CD8-positive, alpha-beta memory T cell (primary cell): ENCODE measurements around the gene GSC2. TPM values are rescaled to one million over a fixed set of nuclear protein-coding genes. Genes with fewer than 3 reads are reported as not detected.
A peak's percentile ranks its signal among the peaks of the same experiment; 100 is the strongest.

Experiments used
- CTCF ChIA-PET: fragments of 350-600 bp; sonication (Branson Sonifier 250); formaldehyde crosslinking; loops from one replicate; lab custom pipeline; 2021; ENCODE audit warnings: antibody characterized with exemption; lab: Charles Lee
- POLR2A ChIA-PET: fragments of 350-600 bp; sonication (Branson Sonifier 250); formaldehyde crosslinking; loops from one replicate; lab custom pipeline; 2021; ENCODE audit warnings: antibody characterized with exemption; lab: Charles Lee
- DNase-seq, 5 donors: peaks; one replicate each; pipeline versions ENCODE4 v3.0.0 to v3.0.0-alpha.2; 2020 to 2022; ENCODE audit warnings: mixed read lengths in 1 of 5
- H3K27ac ChIP-seq: one replicate; pipeline ENCODE4 v1.7.0; 2013; ENCODE audit warnings: low read depth, mild to moderate bottlenecking, low read length, moderate library complexity
- H3K27me3 ChIP-seq: 2 replicates; pipeline ENCODE4 v1.7.0; 2013; ENCODE audit warnings: low read length, mild to moderate bottlenecking; ENCODE audit not compliant: insufficient read depth, poor library complexity, severe bottlenecking
- H3K36me3 ChIP-seq: 2 replicates; pipeline ENCODE4 v1.7.0; 2013; ENCODE audit warnings: mild to moderate bottlenecking, low read length, moderate library complexity; ENCODE audit not compliant: insufficient read depth
- H3K4me1 ChIP-seq: 2 replicates; pipeline ENCODE4 v1.7.0; 2013; ENCODE audit warnings: mild to moderate bottlenecking, low read length, moderate library complexity; ENCODE audit not compliant: insufficient read depth
- H3K4me3 ChIP-seq: 2 replicates; pipeline ENCODE4 v1.7.0; 2013; ENCODE audit warnings: mild to moderate bottlenecking, low read length
- H3K9me3 ChIP-seq: 2 replicates; pipeline ENCODE4 v1.7.0; 2013; ENCODE audit warnings: mild to moderate bottlenecking, low read length
- H3K27ac Mint-ChIP-seq, 8 donors: one replicate each; pipeline ENCODE4 v1.8.0; 2020 to 2021; ENCODE audit warnings: mixed read lengths in 8 of 8, mild to moderate bottlenecking in 6 of 8, inconsistent platforms in 3 of 8, moderate library complexity in 3 of 8
- H3K27me3 Mint-ChIP-seq, 2 donors: one replicate each; pipeline ENCODE4 v1.8.0; 2020 to 2021; ENCODE audit warnings: mixed read lengths in 2 of 2, mild to moderate bottlenecking in 1 of 2, moderate library complexity in 1 of 2
- H3K36me3 Mint-ChIP-seq, 3 donors: one replicate each; pipeline ENCODE4 v1.8.0; 2020 to 2021; ENCODE audit warnings: mixed read lengths in 3 of 3, inconsistent platforms in 1 of 3, mild to moderate bottlenecking in 1 of 3
- H3K4me1 Mint-ChIP-seq, 3 donors: one replicate each; pipeline ENCODE4 v1.8.0; 2020 to 2021; ENCODE audit warnings: mixed read lengths in 3 of 3, inconsistent platforms in 1 of 3, mild to moderate bottlenecking in 1 of 3
- H3K4me3 Mint-ChIP-seq, 7 donors: one replicate each; pipeline ENCODE4 v1.8.0; 2020 to 2021; ENCODE audit warnings: mixed read lengths in 7 of 7, mild to moderate bottlenecking in 6 of 7, moderate library complexity in 4 of 7, inconsistent platforms in 2 of 7
- H3K9me3 Mint-ChIP-seq, 5 donors: one replicate each; pipeline ENCODE4 v1.8.0; 2020 to 2022; ENCODE audit warnings: mixed read lengths in 5 of 5, mild to moderate bottlenecking in 3 of 5, moderate library complexity in 2 of 5, inconsistent platforms in 1 of 5
- polyA plus RNA-seq: library from polyadenylated mRNA; unstranded; fragments of 300-500 nt; fragmentation: Illumina TruSeq; gene quantifications from one replicate; pipeline ENCODE4 v1.2.3, GENCODE V29; 2021
- total RNA-seq, 2 experiments: library from RNA; stranded (reverse); gene quantifications; one replicate each; pipeline ENCODE4 v1.2.3, GENCODE V29; 2021

The GSC2 gene
- total and polyA plus RNA-seq, 3 experiments from 2014 or later = not detected

GRCh38 chr22:19132153-19132552 is 17.9 kb downstream of the GSC2 start:
- no peak for DNase-seq
- Histone ChIP-seq H3K9me3 (no peaks in the 10 kb centered on the region), H3K4me1 (no peaks in the 10 kb centered on the region), H3K27ac (no peak overlapping the region), H3K4me3 (no peak overlapping the region), H3K36me3 (peaks cover 30% of the 10 kb centered on the region), H3K27me3 (no peaks in the 10 kb centered on the region)
- peaks cover 0 to 4% (median 2%) of the 10 kb centered on the region in 3 donors for H3K4me1 Mint-ChIP-seq
- H3K27ac Mint-ChIP-seq = no peak overlapping the region
- CTCF ChIA-PET = interaction anchor here (1.4 kb wide), 1 partner anchor 15 kb away, joined by 3 read pairs; no protein-coding TSS in a partner anchor
- no peaks in the 10 kb centered on the region for H3K9me3 Mint-ChIP-seq
- no peaks in the 10 kb centered on the region for H3K27me3 Mint-ChIP-seq
- POLR2A ChIA-PET = no interaction called here
- H3K36me3 Mint-ChIP-seq = peaks cover 4 to 58% (median 7%) of the 10 kb centered on the region in 3 donors
- no peak overlapping the region for H3K4me3 Mint-ChIP-seq

- no peaks in the 10 kb centered on the region for H3K9me3 Mint-ChIP-seq
- no peak overlapping the region for H3K4me3 Mint-ChIP-seq
- ChIA-PET POLR2A (no interaction called here), CTCF (no interaction called here)
- Histone ChIP-seq H3K4me3 (no peak overlapping the region), H3K27me3 (no peaks in the 10 kb centered on the region), H3K27ac (no peak overlapping the region), H3K9me3 (no peaks in the 10 kb centered on the region), H3K36me3 (peaks cover 24% of the 10 kb centered on the region), H3K4me1 (no peaks in the 10 kb centered on the region)
- H3K4me1 Mint-ChIP-seq = peaks cover 0 to 4% (median 2%) of the 10 kb centered on the region in 3 donors
- H3K36me3 Mint-ChIP-seq = peaks cover 4 to 53% (median 7%) of the 10 kb centered on the region in 3 donors
- no peak overlapping the region for H3K27ac Mint-ChIP-seq
- H3K27me3 Mint-ChIP-seq = no peaks in the 10 kb centered on the region
- DNase-seq = no peak
These were observed 18.4 kb downstream of the GSC2 start for GRCh38 chr22:19131685-19132015.

- Mint-ChIP-seq H3K27me3 (no peaks in the 10 kb centered on the region), H3K27ac (peak within 1 kb of the TSS in 1 of 8 donors; percentile 80), H3K9me3 (no peaks in the 10 kb centered on the region), H3K36me3 (peaks cover 4 to 48% (median 4%) of the 10 kb centered on the region in 3 donors), H3K4me1 (peaks cover 0 to 4% (median 2%) of the 10 kb centered on the region in 3 donors), H3K4me3 (no peak within 1 kb of the TSS)
- H3K4me1 ChIP-seq = no peaks in the 10 kb centered on the region
- CTCF ChIA-PET = no interaction called here
- H3K4me3 ChIP-seq = no peak within 1 kb of the TSS
- no peak for DNase-seq
- no peaks in the 10 kb centered on the region for H3K27me3 ChIP-seq
- peaks cover 20% of the 10 kb centered on the region for H3K36me3 ChIP-seq
- H3K9me3 ChIP-seq = no peaks in the 10 kb centered on the region
- POLR2A ChIA-PET = no interaction called here
- no peak within 1 kb of the TSS for H3K27ac ChIP-seq
These were observed 19.0 kb downstream of the GSC2 start, which contains the start of gene TSSK2 for GRCh38 chr22:19130959-19131684. Gene TSSK2 (plus strand): TSS chr22:19131308. CDS start chr22:19131400, 92 bp downstream.

GRCh38 chr22:19129871-19130270 is 20.2 kb downstream of the GSC2 start:
- no peak overlapping the region for H3K27ac ChIP-seq
- no peak overlapping the region for H3K27ac Mint-ChIP-seq
- H3K4me1 ChIP-seq = no peaks in the 10 kb centered on the region
- no peaks in the 10 kb centered on the region for H3K9me3 Mint-ChIP-seq
- CTCF ChIA-PET = no interaction called here
- H3K36me3 Mint-ChIP-seq = peaks cover 0 to 38% (median 0%) of the 10 kb centered on the region in 3 donors
- no peak overlapping the region for H3K4me3 Mint-ChIP-seq
- no peak overlapping the region for H3K4me3 ChIP-seq
- POLR2A ChIA-PET = no interaction called here
- no peaks in the 10 kb centered on the region for H3K4me1 Mint-ChIP-seq
- H3K27me3 ChIP-seq = no peaks in the 10 kb centered on the region
- DNase-seq = no peak
- no peaks in the 10 kb centered on the region for H3K27me3 Mint-ChIP-seq
- peaks cover 14% of the 10 kb centered on the region for H3K36me3 ChIP-seq
- no peaks in the 10 kb centered on the region for H3K9me3 ChIP-seq

- H3K4me1 Mint-ChIP-seq = no peaks in the 10 kb centered on the region
- POLR2A ChIA-PET = no interaction called here
- no peak for DNase-seq
- H3K9me3 ChIP-seq = no peaks in the 10 kb centered on the region
- no peak overlapping the region for H3K27ac ChIP-seq
- H3K27ac Mint-ChIP-seq = peak overlapping the region in 1 of 8 donors; percentile 18
- no peak overlapping the region for H3K4me3 Mint-ChIP-seq
- no peaks in the 10 kb centered on the region for H3K27me3 Mint-ChIP-seq
- CTCF ChIA-PET = no interaction called here
- no peak overlapping the region for H3K4me3 ChIP-seq
- H3K36me3 Mint-ChIP-seq = peaks cover 0 to 31% (median 0%) of the 10 kb centered on the region in 3 donors
- H3K27me3 ChIP-seq = no peaks in the 10 kb centered on the region
- H3K9me3 Mint-ChIP-seq = no peaks in the 10 kb centered on the region
- H3K36me3 ChIP-seq = peaks cover 6% of the 10 kb centered on the region
- no peaks in the 10 kb centered on the region for H3K4me1 ChIP-seq
These were observed 21.0 kb downstream of the GSC2 start for GRCh38 chr22:19128946-19129727.

- Mint-ChIP-seq H3K4me1 (peaks cover 0 to 3% (median 3%) of the 10 kb centered on the region in 3 donors), H3K4me3 (no peak overlapping the region), H3K9me3 (no peaks in the 10 kb centered on the region), H3K27me3 (no peaks in the 10 kb centered on the region), H3K27ac (no peak overlapping the region), H3K36me3 (peaks cover 0 to 19% (median 0%) of the 10 kb centered on the region in 3 donors)
- ChIA-PET POLR2A (interaction anchor here (0.7 kb wide), 1 partner anchor 37 kb away, joined by 3 read pairs; no protein-coding TSS in a partner anchor), CTCF (interaction anchor here (1.2 kb wide), 1 partner anchor 13 kb away, joined by 3 read pairs; no protein-coding TSS in a partner anchor)
- Histone ChIP-seq H3K4me1 (peaks cover 3% of the 10 kb centered on the region), H3K4me3 (no peak overlapping the region), H3K36me3 (no peaks in the 10 kb centered on the region), H3K9me3 (no peaks in the 10 kb centered on the region), H3K27me3 (no peaks in the 10 kb centered on the region), H3K27ac (no peak overlapping the region)
- DNase-seq = no peak
These were observed 22.1 kb downstream of the GSC2 start for GRCh38 chr22:19128009-19128401.

GRCh38 chr22:19127329-19128008 is 22.6 kb downstream of the GSC2 start:
- Histone ChIP-seq H3K4me3 (no peak overlapping the region), H3K27me3 (no peaks in the 10 kb centered on the region), H3K36me3 (no peaks in the 10 kb centered on the region), H3K27ac (no peak overlapping the region), H3K9me3 (no peaks in the 10 kb centered on the region), H3K4me1 (peaks cover 7% of the 10 kb centered on the region)
- Mint-ChIP-seq H3K4me1 (peaks cover 3 to 9% (median 8%) of the 10 kb centered on the region in 3 donors), H3K9me3 (no peaks in the 10 kb centered on the region), H3K36me3 (peaks cover 0 to 14% (median 0%) of the 10 kb centered on the region in 3 donors), H3K27me3 (no peaks in the 10 kb centered on the region), H3K4me3 (no peak overlapping the region), H3K27ac (no peak overlapping the region)
- CTCF ChIA-PET = interaction anchor here (1.2 kb wide), 1 partner anchor 12 kb away, joined by 3 read pairs; no protein-coding TSS in a partner anchor
- no peak for DNase-seq
- POLR2A ChIA-PET = interaction anchor here (0.7 kb wide), 1 partner anchor 37 kb away, joined by 3 read pairs; no protein-coding TSS in a partner anchor
